ENCODE measurements around the gene OMD.
"Not testable (repeated sequence)": the region's sequence is repeated elsewhere in the genome, so short reads cannot be mapped to it uniquely, and the experiment has no call there.

OMD gene

GRCh38 chr9:92414566-92414965 is 9.7 kb downstream of the OMD start:
- Histone ChIP-seq H3K36me3 (no peaks in the 10 kb centered on the region), H3K9me3 (no peaks in the 10 kb centered on the region), H3K4me3 (no peak overlapping the region), H3K4me1 (no peaks in the 10 kb centered on the region), H3K27me3 (no peaks in the 10 kb centered on the region), H3K27ac (no peak overlapping the region)
- DNase-seq, result no peak
- TF ChIP-seq CTCF (IDR thresholded peaks at IDR 0.05), result no peak
- intact Hi-C loops (cut with DNase I; ENCODE audit: low total_unique reads), result no loop called here

- H3K36me3 ChIP-seq; H3K27me3 ChIP-seq; H3K4me3 ChIP-seq; H3K27ac ChIP-seq; intact Hi-C loops (cut with DNase I; ENCODE audit: low total_unique reads); DNase-seq; H3K9me3 ChIP-seq: not testable (repeated sequence)
- peaks cover 0 to 19% (median 8%) of the 10 kb centered on the region in 4 donors for H3K4me1 ChIP-seq
These were observed 13.1 kb downstream of the OMD start for GRCh38 chr9:92411157-92411556.

GRCh38 chr9:92408747-92409478 is 15.4 kb downstream of the OMD start:
- Histone ChIP-seq H3K4me3 (no peak overlapping the region), H3K27me3 (no peaks in the 10 kb centered on the region), H3K36me3 (no peaks in the 10 kb centered on the region), H3K9me3 (no peaks in the 10 kb centered on the region), H3K27ac (no peak overlapping the region), H3K4me1 (peaks cover 0 to 39% (median 15%) of the 10 kb centered on the region in 4 donors)
- TF ChIP-seq CTCF (IDR thresholded peaks at IDR 0.05), result no peak
- no peak for DNase-seq
- intact Hi-C loops (cut with DNase I; ENCODE audit: low total_unique reads), result no loop called here

- no peak overlapping the region for H3K4me3 ChIP-seq
- H3K9me3 ChIP-seq, result no peaks in the 10 kb centered on the region
- H3K36me3 ChIP-seq, result no peaks in the 10 kb centered on the region
- no peak for DNase-seq
- no peak for TF ChIP-seq CTCF (IDR thresholded peaks at IDR 0.05)
- H3K27me3 ChIP-seq, result no peaks in the 10 kb centered on the region
- H3K27ac ChIP-seq, result peak overlapping the region; percentile 72 to 76
- H3K4me1 ChIP-seq, result peaks cover 0 to 44% (median 15%) of the 10 kb centered on the region in 4 donors
- intact Hi-C loops (cut with DNase I; ENCODE audit: low total_unique reads), result no loop called here
These were observed 16.5 kb downstream of the OMD start for GRCh38 chr9:92407818-92408217.

GRCh38 chr9:92406477-92406876 is 17.8 kb downstream of the OMD start:
- Histone ChIP-seq H3K36me3 (no peaks in the 10 kb centered on the region), H3K27ac (peak overlapping the region; percentile 72 to 76), H3K4me3 (peak overlapping the region; percentile 41 to 44), H3K27me3 (no peaks in the 10 kb centered on the region), H3K9me3 (no peaks in the 10 kb centered on the region), H3K4me1 (peaks cover 0 to 57% (median 15%) of the 10 kb centered on the region in 4 donors)
- DNase-seq, result peak; percentile 75 to 80
- intact Hi-C loops (cut with DNase I; ENCODE audit: low total_unique reads), result no loop called here
- peak in 1 of 2 experiments; percentile 17 for TF ChIP-seq CTCF (IDR thresholded peaks at IDR 0.05)

GRCh38 chr9:92405818-92406217 is 18.5 kb downstream of the OMD start:
- DNase-seq, result no peak
- peak overlapping the region; percentile 72 to 76 for H3K27ac ChIP-seq
- H3K27me3 ChIP-seq, result no peaks in the 10 kb centered on the region
- no peaks in the 10 kb centered on the region for H3K9me3 ChIP-seq
- no peaks in the 10 kb centered on the region for H3K36me3 ChIP-seq
- H3K4me3 ChIP-seq, result peak overlapping the region; percentile 41 to 44
- TF ChIP-seq CTCF (IDR thresholded peaks at IDR 0.05), result no peak
- intact Hi-C loops (cut with DNase I; ENCODE audit: low total_unique reads), result no loop called here
- H3K4me1 ChIP-seq, result peaks cover 0 to 59% (median 15%) of the 10 kb centered on the region in 4 donors
